ENCODE measurements around the gene CRYGB.
"Not testable (repeated sequence)": the region's sequence is repeated elsewhere in the genome, so short reads cannot be mapped to it uniquely, and the experiment has no call there.

CRYGB gene

GRCh38 chr2:208112969-208113368 is 33.0 kb downstream of the CRYGB start:
- Histone ChIP-seq H2AFZ (ENCODE audit: low read length, unreplicated experiment) (no peak overlapping the region), H3K27ac (ENCODE audit: low read depth, low read length) (no peak overlapping the region), H3K79me2 (ENCODE audit: control insufficient read depth, insufficient read depth, low read length, unreplicated experiment) (no peaks in the 10 kb centered on the region), H3K36me3 (ENCODE audit: insufficient read depth, low read length) (no peaks in the 10 kb centered on the region), H3K4me1 (ENCODE audit: control insufficient read depth, insufficient read depth, low read length, unreplicated experiment) (no peaks in the 10 kb centered on the region), H3K27me3 (ENCODE audit: insufficient read depth, low read length) (peaks cover 33% of the 10 kb centered on the region), H3K4me3 (ENCODE audit: low read depth, low read length) (no peak overlapping the region)

GRCh38 chr2:208112273-208112745 is 33.6 kb downstream of the CRYGB start:
- not testable (repeated sequence) for H3K79me2 ChIP-seq (ENCODE audit: control insufficient read depth, insufficient read depth, low read length, unreplicated experiment); H3K4me1 ChIP-seq (ENCODE audit: control insufficient read depth, insufficient read depth, low read length, unreplicated experiment); H3K4me3 ChIP-seq (ENCODE audit: low read depth, low read length); H2AFZ ChIP-seq (ENCODE audit: low read length, unreplicated experiment); H3K36me3 ChIP-seq (ENCODE audit: insufficient read depth, low read length); H3K27ac ChIP-seq (ENCODE audit: low read depth, low read length)
- H3K27me3 ChIP-seq (ENCODE audit: insufficient read depth, low read length), result peaks cover 33% of the 10 kb centered on the region

- Histone ChIP-seq H3K27ac (ENCODE audit: low read depth, low read length) (no peak overlapping the region), H3K27me3 (ENCODE audit: insufficient read depth, low read length) (peaks cover 15% of the 10 kb centered on the region), H3K36me3 (ENCODE audit: insufficient read depth, low read length) (no peaks in the 10 kb centered on the region), H3K4me3 (ENCODE audit: low read depth, low read length) (no peak overlapping the region), H2AFZ (ENCODE audit: low read length, unreplicated experiment) (no peak overlapping the region), H3K4me1 (ENCODE audit: control insufficient read depth, insufficient read depth, low read length, unreplicated experiment) (no peaks in the 10 kb centered on the region), H3K79me2 (ENCODE audit: control insufficient read depth, insufficient read depth, low read length, unreplicated experiment) (no peaks in the 10 kb centered on the region)
Measured at GRCh38 chr2:208103616-208104015, 42.3 kb downstream of the CRYGB start.

GRCh38 chr2:208101716-208102631 is 44.0 kb downstream of the CRYGB start:
- no peak overlapping the region for H3K4me3 ChIP-seq (ENCODE audit: low read depth, low read length)

GRCh38 chr2:208099682-208100470 is 46.1 kb downstream of the CRYGB start:
- H2AFZ ChIP-seq (ENCODE audit: low read length, unreplicated experiment), result no peak overlapping the region

More at GRCh38 chr2:208101716-208102631, 44.0 kb downstream of the CRYGB start:
- Histone ChIP-seq H3K36me3 (ENCODE audit: insufficient read depth, low read length) (no peaks in the 10 kb centered on the region), H3K27me3 (ENCODE audit: insufficient read depth, low read length) (peaks cover 12% of the 10 kb centered on the region), H3K27ac (ENCODE audit: low read depth, low read length) (no peak overlapping the region), H2AFZ (ENCODE audit: low read length, unreplicated experiment) (no peak overlapping the region), H3K4me1 (ENCODE audit: control insufficient read depth, insufficient read depth, low read length, unreplicated experiment) (no peaks in the 10 kb centered on the region), H3K79me2 (ENCODE audit: control insufficient read depth, insufficient read depth, low read length, unreplicated experiment) (no peaks in the 10 kb centered on the region)

GRCh38 chr2:208098701-208099100 is 47.3 kb downstream of the CRYGB start:
- H3K27ac ChIP-seq (ENCODE audit: low read depth, low read length); H3K36me3 ChIP-seq (ENCODE audit: insufficient read depth, low read length); H3K4me3 ChIP-seq (ENCODE audit: low read depth, low read length); H2AFZ ChIP-seq (ENCODE audit: low read length, unreplicated experiment); H3K27me3 ChIP-seq (ENCODE audit: insufficient read depth, low read length); H3K79me2 ChIP-seq (ENCODE audit: control insufficient read depth, insufficient read depth, low read length, unreplicated experiment); H3K4me1 ChIP-seq (ENCODE audit: control insufficient read depth, insufficient read depth, low read length, unreplicated experiment): not testable (repeated sequence)

More at GRCh38 chr2:208099682-208100470, 46.1 kb downstream of the CRYGB start:
- H3K4me1 ChIP-seq (ENCODE audit: control insufficient read depth, insufficient read depth, low read length, unreplicated experiment), result no peaks in the 10 kb centered on the region
- H3K79me2 ChIP-seq (ENCODE audit: control insufficient read depth, insufficient read depth, low read length, unreplicated experiment), result no peaks in the 10 kb centered on the region
- H3K4me3 ChIP-seq (ENCODE audit: low read depth, low read length), result no peak overlapping the region
- no peak overlapping the region for H3K27ac ChIP-seq (ENCODE audit: low read depth, low read length)
- no peaks in the 10 kb centered on the region for H3K27me3 ChIP-seq (ENCODE audit: insufficient read depth, low read length)
- H3K36me3 ChIP-seq (ENCODE audit: insufficient read depth, low read length), result no peaks in the 10 kb centered on the region

- no peak overlapping the region for H3K4me3 ChIP-seq (ENCODE audit: low read depth, low read length)
- H2AFZ ChIP-seq (ENCODE audit: low read length, unreplicated experiment), result no peak overlapping the region
- no peaks in the 10 kb centered on the region for H3K36me3 ChIP-seq (ENCODE audit: insufficient read depth, low read length)
- H3K27me3 ChIP-seq (ENCODE audit: insufficient read depth, low read length), result no peaks in the 10 kb centered on the region
- H3K79me2 ChIP-seq (ENCODE audit: control insufficient read depth, insufficient read depth, low read length, unreplicated experiment), result no peaks in the 10 kb centered on the region
- no peak overlapping the region for H3K27ac ChIP-seq (ENCODE audit: low read depth, low read length)
- H3K4me1 ChIP-seq (ENCODE audit: control insufficient read depth, insufficient read depth, low read length, unreplicated experiment), result no peaks in the 10 kb centered on the region
Measured at GRCh38 chr2:208098267-208098666, 47.7 kb downstream of the CRYGB start.

- H2AFZ ChIP-seq (ENCODE audit: low read length, unreplicated experiment), result no peak overlapping the region
- H3K27ac ChIP-seq (ENCODE audit: low read depth, low read length), result no peak overlapping the region
- no peaks in the 10 kb centered on the region for H3K36me3 ChIP-seq (ENCODE audit: insufficient read depth, low read length)
- H3K4me1 ChIP-seq (ENCODE audit: control insufficient read depth, insufficient read depth, low read length, unreplicated experiment), result no peaks in the 10 kb centered on the region
- peaks cover 3% of the 10 kb centered on the region for H3K27me3 ChIP-seq (ENCODE audit: insufficient read depth, low read length)
- no peaks in the 10 kb centered on the region for H3K79me2 ChIP-seq (ENCODE audit: control insufficient read depth, insufficient read depth, low read length, unreplicated experiment)
- H3K4me3 ChIP-seq (ENCODE audit: low read depth, low read length), result no peak overlapping the region
Measured at GRCh38 chr2:208097801-208098200, 48.2 kb downstream of the CRYGB start.

- peaks cover 7% of the 10 kb centered on the region for H3K27me3 ChIP-seq (ENCODE audit: insufficient read depth, low read length)
- H3K36me3 ChIP-seq (ENCODE audit: insufficient read depth, low read length), result no peaks in the 10 kb centered on the region
- H3K79me2 ChIP-seq (ENCODE audit: control insufficient read depth, insufficient read depth, low read length, unreplicated experiment), result no peaks in the 10 kb centered on the region
- H3K4me3 ChIP-seq (ENCODE audit: low read depth, low read length), result no peak overlapping the region
- no peak overlapping the region for H2AFZ ChIP-seq (ENCODE audit: low read length, unreplicated experiment)
- H3K27ac ChIP-seq (ENCODE audit: low read depth, low read length), result no peak overlapping the region
- no peaks in the 10 kb centered on the region for H3K4me1 ChIP-seq (ENCODE audit: control insufficient read depth, insufficient read depth, low read length, unreplicated experiment)
Measured at GRCh38 chr2:208097313-208097712, 48.6 kb downstream of the CRYGB start.

- Histone ChIP-seq H3K4me3 (ENCODE audit: low read depth, low read length) (no peak overlapping the region), H3K4me1 (ENCODE audit: control insufficient read depth, insufficient read depth, low read length, unreplicated experiment) (no peaks in the 10 kb centered on the region), H3K79me2 (ENCODE audit: control insufficient read depth, insufficient read depth, low read length, unreplicated experiment) (no peaks in the 10 kb centered on the region), H3K27ac (ENCODE audit: low read depth, low read length) (no peak overlapping the region), H3K36me3 (ENCODE audit: insufficient read depth, low read length) (no peaks in the 10 kb centered on the region), H3K27me3 (ENCODE audit: insufficient read depth, low read length) (peaks cover 10% of the 10 kb centered on the region), H2AFZ (ENCODE audit: low read length, unreplicated experiment) (no peak overlapping the region)
Measured at GRCh38 chr2:208096080-208096479, 49.9 kb downstream of the CRYGB start.
